Tibial nerve (tissue), 4 donors: ENCODE data around the gene LRP1. TPM values are rescaled to one million over a fixed set of nuclear protein-coding genes. Genes with fewer than 3 reads are reported as not detected.

ENCODE experiments used
- DNase-seq, 2 donors: peaks; one replicate each; pipeline ENCODE4 v3.0.0-alpha.2; 2019; ENCODE audit warnings: low spot score in 2 of 2
- H3K27ac ChIP-seq, 4 donors: fragments of 200-600 bp; sonication (generic) in 3 of 4; one replicate each; pipeline ENCODE4 v1.5.1; 2017 to 2019; ENCODE audit warnings: mild to moderate bottlenecking in 1 of 4
- H3K27me3 ChIP-seq, 2 donors: fragments of 200-600 bp; sonication (generic) in 1 of 2; one replicate each; pipeline versions ENCODE4 v1.5.1 to v1.6.0; 2017 to 2019
- H3K36me3 ChIP-seq, 3 donors: fragments of 200-600 bp; sonication (generic); one replicate each; pipeline ENCODE4 v1.5.1; 2018 to 2019
- H3K4me1 ChIP-seq, 4 donors: fragments of 200-600 bp; sonication (generic) in 3 of 4; one replicate each; pipeline ENCODE4 v1.5.1; 2017 to 2019
- H3K4me3 ChIP-seq, 4 donors: fragments of 200-600 bp; sonication (generic) in 3 of 4; one replicate each; pipeline ENCODE4 v1.5.1; 2017 to 2019; ENCODE audit warnings: mild to moderate bottlenecking in 1 of 4, moderate library complexity in 1 of 4
- H3K9me3 ChIP-seq, 4 donors: fragments of 200-600 bp; sonication (generic) in 3 of 4; one replicate each; pipeline ENCODE4 v1.5.1; 2017 to 2019
- EP300 ChIP-seq, 2 donors: sonication (generic); formaldehyde crosslinking; IDR thresholded peaks; one replicate each; pipeline ENCODE4 v1.6.1; 2017; ENCODE audit warnings: antibody characterized with exemption in 2 of 2, mild to moderate bottlenecking in 1 of 2
- POLR2A ChIP-seq, 2 donors: fragments of 450-650 bp; IDR thresholded peaks; one replicate each; pipeline ENCODE4 v1.6.1; 2017; ENCODE audit warnings: antibody characterized with exemption in 2 of 2, mild to moderate bottlenecking in 2 of 2, moderate library complexity in 2 of 2
- WGBS, 2 donors: methylation state at CpG; one replicate each; pipeline ENCODE4 v1.1.5; 2018; 5-methylcytosine and 5-hydroxymethylcytosine counted together
- total RNA-seq, 4 donors: library from RNA; depleted of rRNA; stranded (reverse); fragments of >200 nt; gene quantifications; one replicate each; pipeline ENCODE4 v1.1.0, GENCODE V29; 2016
- TF ChIP-seq, protein P1 (sequence below), 5 experiments: fragments of 200-600 bp in 3 of 5; fragments of 450-650 bp in 2 of 5; sonication (generic) in 3 of 5; IDR thresholded peaks; one replicate each; pipeline ENCODE4 v1.5.1; 2016 to 2019; ENCODE audit warnings: antibody characterized with exemption in 5 of 5, mild to moderate bottlenecking in 3 of 5, moderate library complexity in 2 of 5

The LRP1 gene
- total RNA-seq, 4 donors from 2014 or later: 410 to 653 (median 527) TPM

DNA sequence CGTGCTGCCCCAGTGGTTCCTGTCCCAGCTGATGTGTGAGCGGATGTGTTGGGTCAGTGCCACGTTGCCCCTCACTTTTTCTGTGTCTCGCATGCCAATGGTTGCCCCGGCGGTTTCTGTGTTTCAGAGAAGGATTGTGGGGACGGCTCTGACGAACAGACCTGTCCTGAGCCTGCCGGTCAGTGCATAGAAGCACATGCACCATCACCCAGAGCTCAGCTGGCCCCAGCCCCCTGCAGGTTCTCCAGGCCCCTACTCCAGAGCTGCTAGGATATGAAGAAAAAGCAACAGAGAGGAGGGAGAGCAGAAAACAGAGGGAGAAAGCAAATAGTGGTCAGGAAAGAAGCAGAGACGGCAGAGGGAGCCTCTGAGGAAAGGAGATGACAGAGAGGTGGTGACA lies 39.8 kb downstream of the LRP1 start:
- peaks cover 4 to 100% (median 10%) of the 10 kb centered on the region in 3 donors for H3K36me3 ChIP-seq
- 83% methylated on average over 10 of the region's 10 CpGs for WGBS, 2 donors
- H3K27me3 ChIP-seq: no peaks in the 10 kb centered on the region
- DNase-seq: no peak
- H3K4me1 ChIP-seq: peaks cover 0 to 31% (median 0%) of the 10 kb centered on the region in 4 donors
- H3K27ac ChIP-seq: peak overlapping the region in 1 of 4 donors; percentile 4
- no peak overlapping the region for H3K4me3 ChIP-seq
- H3K9me3 ChIP-seq: no peaks in the 10 kb centered on the region
- no peak for TF ChIP-seq EP300 (IDR thresholded peaks at IDR 0.05)
- TF ChIP-seq POLR2A (IDR thresholded peaks at IDR 0.05): no peak
- TF ChIP-seq, protein P1, sequence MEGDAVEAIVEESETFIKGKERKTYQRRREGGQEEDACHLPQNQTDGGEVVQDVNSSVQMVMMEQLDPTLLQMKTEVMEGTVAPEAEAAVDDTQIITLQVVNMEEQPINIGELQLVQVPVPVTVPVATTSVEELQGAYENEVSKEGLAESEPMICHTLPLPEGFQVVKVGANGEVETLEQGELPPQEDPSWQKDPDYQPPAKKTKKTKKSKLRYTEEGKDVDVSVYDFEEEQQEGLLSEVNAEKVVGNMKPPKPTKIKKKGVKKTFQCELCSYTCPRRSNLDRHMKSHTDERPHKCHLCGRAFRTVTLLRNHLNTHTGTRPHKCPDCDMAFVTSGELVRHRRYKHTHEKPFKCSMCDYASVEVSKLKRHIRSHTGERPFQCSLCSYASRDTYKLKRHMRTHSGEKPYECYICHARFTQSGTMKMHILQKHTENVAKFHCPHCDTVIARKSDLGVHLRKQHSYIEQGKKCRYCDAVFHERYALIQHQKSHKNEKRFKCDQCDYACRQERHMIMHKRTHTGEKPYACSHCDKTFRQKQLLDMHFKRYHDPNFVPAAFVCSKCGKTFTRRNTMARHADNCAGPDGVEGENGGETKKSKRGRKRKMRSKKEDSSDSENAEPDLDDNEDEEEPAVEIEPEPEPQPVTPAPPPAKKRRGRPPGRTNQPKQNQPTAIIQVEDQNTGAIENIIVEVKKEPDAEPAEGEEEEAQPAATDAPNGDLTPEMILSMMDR (IDR thresholded peaks at IDR 0.05): no peak

DNA sequence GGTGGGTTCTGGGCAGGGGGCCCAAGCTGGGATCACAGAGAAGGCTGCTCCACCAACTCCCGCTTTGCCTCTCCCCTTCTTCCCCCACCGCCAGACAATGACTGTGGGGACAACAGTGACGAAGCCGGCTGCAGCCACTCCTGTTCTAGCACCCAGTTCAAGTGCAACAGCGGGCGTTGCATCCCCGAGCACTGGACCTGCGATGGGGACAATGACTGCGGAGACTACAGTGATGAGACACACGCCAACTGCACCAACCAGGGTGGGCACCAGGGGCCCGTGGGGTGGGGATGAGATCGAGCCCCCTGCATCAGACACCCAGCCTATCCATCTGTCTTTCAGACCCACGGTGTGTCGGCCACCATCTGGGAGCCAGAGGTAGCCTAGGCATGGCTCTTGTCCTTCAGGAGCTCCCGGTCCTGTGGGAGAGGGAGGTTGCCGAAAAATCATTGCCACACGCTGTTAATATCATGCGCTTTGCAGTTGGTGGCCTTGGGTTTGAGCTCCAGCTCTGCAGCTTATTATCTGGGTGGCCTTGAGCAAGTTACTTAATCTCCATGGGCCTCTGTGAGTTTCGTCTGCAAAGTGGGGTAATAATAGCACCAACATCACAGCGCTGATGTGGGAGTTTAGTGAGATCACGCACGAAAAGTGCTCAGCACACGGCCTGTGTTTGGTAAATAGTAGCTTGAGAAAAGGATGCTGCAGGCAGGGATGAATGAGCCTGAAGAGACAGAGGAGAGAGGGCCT lies 40.9 kb downstream of the LRP1 start:
- H3K4me1 ChIP-seq: peaks cover 0 to 37% (median 0%) of the 10 kb centered on the region in 4 donors
- no peak overlapping the region for H3K4me3 ChIP-seq
- H3K27ac ChIP-seq: no peak overlapping the region
- no peak for TF ChIP-seq EP300 (IDR thresholded peaks at IDR 0.05)
- TF ChIP-seq, protein P1 (IDR thresholded peaks at IDR 0.05): no peak
- no peak for TF ChIP-seq POLR2A (IDR thresholded peaks at IDR 0.05)
- H3K27me3 ChIP-seq: no peaks in the 10 kb centered on the region
- no peaks in the 10 kb centered on the region for H3K9me3 ChIP-seq
- WGBS, 2 donors: 75 to 83% methylated on average over 18 to 23 of the region's 23 CpGs
- peaks cover 4 to 100% (median 4%) of the 10 kb centered on the region in 3 donors for H3K36me3 ChIP-seq
- no peak for DNase-seq

DNA sequence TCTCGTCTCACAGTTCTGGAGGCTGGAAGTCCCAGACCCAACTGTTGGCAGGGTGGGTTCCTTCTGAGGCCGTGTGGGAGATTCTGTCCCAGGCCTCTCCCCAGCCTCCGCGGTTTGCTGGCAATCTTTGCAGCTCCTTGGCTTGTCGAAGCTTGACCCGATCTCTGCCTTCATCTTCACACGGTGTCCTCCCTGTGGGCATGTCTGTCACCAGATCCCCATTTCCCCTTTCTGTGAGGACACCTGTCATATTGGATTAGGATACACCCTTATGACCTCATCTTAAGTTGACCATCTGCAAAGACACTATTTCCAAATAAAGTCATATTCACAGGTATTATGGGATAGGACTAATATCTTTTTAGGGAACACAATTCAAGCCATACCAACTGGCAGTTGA lies 41.7 kb downstream of the LRP1 start:
- no peaks in the 10 kb centered on the region for H3K9me3 ChIP-seq
- TF ChIP-seq, protein P1 (IDR thresholded peaks at IDR 0.05): no peak
- TF ChIP-seq EP300 (IDR thresholded peaks at IDR 0.05) (no peak), POLR2A (IDR thresholded peaks at IDR 0.05) (no peak)
- 62 to 65% methylated on average over 7 of the region's 7 CpGs for WGBS, 2 donors
- H3K27ac ChIP-seq: no peak overlapping the region
- H3K27me3 ChIP-seq: no peaks in the 10 kb centered on the region
- peaks cover 0 to 44% (median 0%) of the 10 kb centered on the region in 4 donors for H3K4me1 ChIP-seq
- peaks cover 4 to 100% (median 4%) of the 10 kb centered on the region in 3 donors for H3K36me3 ChIP-seq
- H3K4me3 ChIP-seq: no peak overlapping the region
- no peak for DNase-seq

DNA sequence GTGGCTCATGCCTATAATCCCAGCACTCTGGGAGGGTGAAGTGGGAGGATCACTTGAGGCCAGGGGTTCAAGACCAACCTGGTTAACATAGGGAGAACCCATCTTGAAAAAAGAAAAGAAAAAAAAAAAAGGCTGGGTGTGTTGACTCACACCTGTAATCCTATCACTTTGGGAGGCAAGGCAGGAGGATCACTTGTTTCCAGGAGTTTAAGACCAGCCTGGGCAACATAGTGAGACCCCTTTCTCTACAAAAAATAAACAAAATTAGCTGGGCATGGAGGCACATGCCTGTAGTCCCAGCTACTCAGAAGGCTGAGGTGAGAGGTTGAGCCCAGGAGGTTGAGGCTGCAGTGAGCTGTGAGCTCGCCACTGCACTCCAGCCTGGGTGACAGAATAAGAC lies 42.1 kb downstream of the LRP1 start:
- no peak for DNase-seq
- 55 to 63% methylated on average over 1 of the region's 1 CpG for WGBS, 2 donors
- no peaks in the 10 kb centered on the region for H3K9me3 ChIP-seq
- TF ChIP-seq POLR2A (IDR thresholded peaks at IDR 0.05): no peak
- no peak overlapping the region for H3K4me3 ChIP-seq
- H3K4me1 ChIP-seq: peaks cover 0 to 46% (median 0%) of the 10 kb centered on the region in 4 donors
- H3K27me3 ChIP-seq: no peaks in the 10 kb centered on the region
- peak overlapping the region in 1 of 4 donors; percentile 46 for H3K27ac ChIP-seq
- peaks cover 4 to 100% (median 4%) of the 10 kb centered on the region in 3 donors for H3K36me3 ChIP-seq

DNA sequence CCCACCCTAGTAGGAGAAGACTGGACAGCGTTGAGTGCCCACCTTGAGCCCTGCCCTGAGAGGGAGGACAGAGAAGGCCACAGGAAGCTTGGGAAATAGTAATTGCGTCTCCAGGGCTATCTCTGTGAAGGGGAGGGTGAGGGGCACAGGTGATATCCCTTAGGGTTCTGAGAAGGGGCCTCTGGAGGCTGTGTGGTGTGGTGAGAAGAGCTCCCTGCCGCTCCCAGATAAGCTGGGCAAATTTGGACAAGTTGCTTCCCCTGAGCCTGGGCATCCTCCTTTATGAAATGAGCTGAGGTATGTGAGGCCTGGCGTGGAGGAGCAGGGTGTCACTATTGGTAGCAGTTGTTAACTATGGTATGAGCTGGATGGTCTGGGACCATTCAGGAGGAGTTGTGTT lies 42.6 kb downstream of the LRP1 start:
- TF ChIP-seq POLR2A (IDR thresholded peaks at IDR 0.05) (no peak), EP300 (IDR thresholded peaks at IDR 0.05) (no peak)
- TF ChIP-seq, protein P1 (IDR thresholded peaks at IDR 0.05): no peak
- WGBS, 2 donors: 80 to 91% methylated on average over 4 of the region's 4 CpGs
- DNase-seq: no peak
- Histone ChIP-seq H3K27me3 (no peaks in the 10 kb centered on the region), H3K4me1 (peaks cover 0 to 51% (median 0%) of the 10 kb centered on the region in 4 donors), H3K36me3 (peaks cover 4 to 100% (median 4%) of the 10 kb centered on the region in 3 donors), H3K4me3 (no peak overlapping the region), H3K9me3 (no peaks in the 10 kb centered on the region), H3K27ac (peak overlapping the region in 2 of 4 donors; percentile 45 to 46)
